Sigmoid colon (tissue), 7 donors: Measurements from ENCODE around the gene CAND1. TPM values are rescaled to one million over a fixed set of nuclear protein-coding genes. Genes with fewer than 3 reads are reported as not detected.

ENCODE experiments used
- DNase-seq: peaks from one replicate; pipeline ENCODE4 v3.0.0-alpha.2; 2019
- H3K27ac ChIP-seq, 4 donors: fragments of 200-600 bp; sonication (generic); one replicate each; pipeline ENCODE4 v1.5.1; 2016 to 2019; ENCODE audit warnings: mild to moderate bottlenecking in 1 of 4
- H3K27me3 ChIP-seq, 3 donors: fragments of 200-600 bp; sonication (generic); one replicate each; pipeline ENCODE4 v1.5.1; 2019; ENCODE audit warnings: mild to moderate bottlenecking in 1 of 3
- H3K36me3 ChIP-seq, 4 donors: fragments of 200-600 bp; sonication (generic); one replicate each; pipeline ENCODE4 v1.5.1; 2016 to 2019
- H3K4me1 ChIP-seq, 4 donors: fragments of 200-600 bp; sonication (generic); one replicate each; pipeline ENCODE4 v1.5.1; 2017 to 2019
- H3K4me3 ChIP-seq, 4 donors: fragments of 200-600 bp; sonication (generic); one replicate each; pipeline ENCODE4 v1.5.1; 2017 to 2019; ENCODE audit warnings: mild to moderate bottlenecking in 2 of 4, moderate library complexity in 1 of 4
- H3K9me3 ChIP-seq, 4 donors: fragments of 200-600 bp in 3 of 4; sonication (generic) in 3 of 4; one replicate each; pipeline versions ENCODE4 v1.5.1 to v1.6.1; 2013 to 2019
- CTCF ChIP-seq, 4 experiments: fragments of 450-650 bp in 3 of 4; fragments of 200-600 bp in 1 of 4; IDR thresholded peaks; one replicate each; pipeline ENCODE4 v1.5.1; 2016 to 2019; ENCODE audit warnings: antibody characterized with exemption in 4 of 4, mild to moderate bottlenecking in 3 of 4, moderate library complexity in 2 of 4
- EP300 ChIP-seq, 4 donors: sonication (generic); formaldehyde crosslinking; IDR thresholded peaks; one replicate each; pipeline ENCODE4 v1.6.1; 2017; ENCODE audit warnings: antibody characterized with exemption in 4 of 4
- POLR2A ChIP-seq, 2 donors: fragments of 450-650 bp; IDR thresholded peaks; one replicate each; pipeline ENCODE4 v1.6.1; 2016; ENCODE audit warnings: antibody characterized with exemption in 2 of 2, mild to moderate bottlenecking in 2 of 2, moderate library complexity in 2 of 2
- POLR2AphosphoS5 ChIP-seq, 4 donors: sonication (generic); formaldehyde crosslinking; IDR thresholded peaks; one replicate each; pipeline ENCODE4 v1.6.1; 2017; ENCODE audit warnings: antibody characterized with exemption in 4 of 4
- WGBS, 2 donors: extraction: QIAGEN DNeasy Blood & Tissue Kit; methylation state at CpG; one replicate each; pipeline ENCODE4 v1.1.7; 2013; 5-methylcytosine and 5-hydroxymethylcytosine counted together
- intact Hi-C: fragments of 100-400 bp; cut with DNase I; formaldehyde crosslinking; loops from one replicate; pipeline ENCODE4 v1.15.1; 2023
- polyA plus RNA-seq, 3 donors: library from polyadenylated mRNA; stranded (reverse); fragments of 200-250 nt; gene quantifications; one replicate each; pipeline ENCODE4 v1.2.3, GENCODE V29; 2013
- total RNA-seq, 4 donors: library from RNA; depleted of rRNA; stranded (reverse); fragments of >200 nt; gene quantifications; one replicate each; pipeline ENCODE4 v1.1.0, GENCODE V29; 2016
- donor health status: healthy with polysubstance abuse.
- donor health status: Bipolar disorder and iron deficiency.
- donor health status: healthy.

The CAND1 gene
- total and polyA plus RNA-seq, 7 donors: 10.2 to 86.5 (median 63.0) TPM

DNA sequence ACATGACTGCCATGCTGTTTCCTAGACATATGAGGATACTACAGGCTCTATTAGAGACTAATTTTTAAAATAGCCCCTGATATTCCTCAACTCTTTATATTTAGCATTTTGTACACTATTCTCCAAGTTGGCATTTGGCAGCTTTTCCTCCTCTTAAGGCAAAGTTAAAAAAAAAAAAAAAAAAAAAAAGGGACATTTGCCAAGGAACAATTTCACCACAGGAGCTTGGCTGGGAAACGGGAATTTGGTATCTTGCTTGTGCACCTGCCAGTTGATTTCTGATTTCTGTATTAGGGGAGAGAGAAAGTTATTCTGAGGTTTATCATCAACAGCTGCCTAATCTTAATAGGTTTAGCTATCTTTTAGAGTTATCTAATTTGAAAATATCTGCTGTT lies 87.2 kb downstream of the CAND1 start:
- WGBS, 2 donors: 20 to 72% methylated on average over 1 of the region's 1 CpG
- Histone ChIP-seq H3K4me1 (peaks cover 0 to 41% (median 2%) of the 10 kb centered on the region in 4 donors), H3K36me3 (no peaks in the 10 kb centered on the region), H3K27me3 (no peaks in the 10 kb centered on the region), H3K9me3 (no peaks in the 10 kb centered on the region), H3K27ac (peak overlapping the region in 1 of 4 donors; percentile 42), H3K4me3 (no peak overlapping the region)
- TF ChIP-seq EP300 (IDR thresholded peaks at IDR 0.05) (no peak), CTCF (IDR thresholded peaks at IDR 0.05) (no peak), POLR2AphosphoS5 (IDR thresholded peaks at IDR 0.05) (no peak), POLR2A (IDR thresholded peaks at IDR 0.05) (no peak)
- intact Hi-C loops: loop anchor here (1.0 to 10.0 kb wide), 4 partner anchors 84 to 688 kb away; partner anchors contain the start of gene DYRK2
- no peak for DNase-seq

DNA sequence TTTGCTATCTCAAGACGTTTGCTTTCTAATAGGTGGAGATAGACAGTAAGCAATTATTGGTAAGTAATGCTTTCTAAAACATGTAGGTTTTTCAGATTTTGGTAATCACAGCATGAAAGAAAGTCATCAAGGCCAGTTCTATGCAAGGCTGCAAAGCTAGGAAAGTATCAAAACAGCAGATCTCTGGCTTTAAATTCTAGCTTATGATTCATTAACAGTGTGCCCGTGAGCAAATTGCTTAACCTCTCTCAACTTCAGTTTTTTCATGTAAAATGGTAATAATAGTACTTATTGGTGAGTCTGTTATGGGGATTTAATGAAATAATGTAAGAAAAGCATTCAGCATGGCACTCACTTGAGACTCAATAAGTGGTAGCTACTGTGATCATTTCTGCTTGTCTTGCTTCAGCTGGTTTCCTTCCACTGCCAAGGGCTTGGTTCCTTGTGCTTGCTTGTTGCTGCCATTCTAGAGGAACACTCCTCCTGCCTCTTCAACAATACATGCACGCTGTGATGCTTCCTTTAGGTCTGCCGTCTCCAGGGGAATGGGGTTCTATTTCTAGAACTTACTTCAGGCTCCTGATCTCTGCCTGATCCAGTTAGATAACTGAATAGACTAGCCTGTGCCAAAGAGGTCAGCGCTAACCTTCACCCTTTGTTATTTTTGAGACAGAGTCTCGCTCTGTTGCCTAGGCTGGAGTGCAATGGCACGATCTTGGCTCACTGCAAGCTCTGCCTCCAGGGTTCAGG lies 88.4 kb downstream of the CAND1 start:
- H3K27me3 ChIP-seq: no peaks in the 10 kb centered on the region
- WGBS, 2 donors: 86 to 91% methylated on average over 7 of the region's 7 CpGs
- H3K9me3 ChIP-seq: no peaks in the 10 kb centered on the region
- no peak overlapping the region for H3K4me3 ChIP-seq
- intact Hi-C loops: loop anchor here (2.0 to 10.0 kb wide), 3 partner anchors 83 to 687 kb away; partner anchors contain the start of gene DYRK2
- DNase-seq: no peak
- H3K4me1 ChIP-seq: peaks cover 0 to 41% (median 2%) of the 10 kb centered on the region in 4 donors
- no peak overlapping the region for H3K27ac ChIP-seq
- TF ChIP-seq CTCF (IDR thresholded peaks at IDR 0.05) (no peak), POLR2AphosphoS5 (IDR thresholded peaks at IDR 0.05) (no peak), POLR2A (IDR thresholded peaks at IDR 0.05) (no peak), EP300 (IDR thresholded peaks at IDR 0.05) (no peak)
- H3K36me3 ChIP-seq: no peaks in the 10 kb centered on the region

DNA sequence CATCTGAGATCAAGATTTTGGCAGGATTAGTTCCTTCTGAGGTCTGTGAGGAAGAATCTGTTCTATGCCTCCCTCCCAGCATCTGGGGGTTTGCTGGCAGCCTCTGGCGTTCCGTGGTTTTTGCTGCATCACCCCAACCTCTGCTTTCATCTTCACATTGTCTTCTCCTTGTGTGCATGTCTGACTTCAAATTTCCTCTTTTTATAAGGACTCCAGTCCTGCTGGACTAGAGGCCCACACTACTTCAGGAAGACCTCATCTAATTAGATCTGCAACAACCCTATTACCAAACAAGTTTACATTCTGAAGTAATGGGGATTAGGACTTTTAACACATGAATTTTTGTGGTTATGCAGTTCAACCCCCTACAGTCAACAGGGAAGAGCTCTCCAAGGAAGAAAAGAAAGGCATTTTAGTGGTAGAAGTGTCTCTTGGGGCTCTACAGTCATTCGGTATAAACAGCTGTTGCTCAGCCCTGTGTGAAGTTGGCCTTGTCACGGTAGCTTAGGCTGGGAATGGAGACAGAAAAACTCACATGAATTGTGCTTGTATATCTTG lies 89.7 kb downstream of the CAND1 start:
- intact Hi-C loops: loop anchor here (5.0 to 10.0 kb wide), 2 partner anchors 288 to 686 kb away; partner anchors contain the start of gene DYRK2
- Histone ChIP-seq H3K9me3 (no peaks in the 10 kb centered on the region), H3K27ac (no peak overlapping the region), H3K27me3 (no peaks in the 10 kb centered on the region), H3K4me3 (no peak overlapping the region), H3K36me3 (no peaks in the 10 kb centered on the region), H3K4me1 (peaks cover 0 to 41% (median 2%) of the 10 kb centered on the region in 4 donors)
- no peak for TF ChIP-seq POLR2AphosphoS5 (IDR thresholded peaks at IDR 0.05)
- TF ChIP-seq EP300 (IDR thresholded peaks at IDR 0.05): no peak
- no peak for TF ChIP-seq POLR2A (IDR thresholded peaks at IDR 0.05)
- TF ChIP-seq CTCF (IDR thresholded peaks at IDR 0.05): no peak
- WGBS, 2 donors: 51 to 74% methylated on average over 4 of the region's 4 CpGs
- no peak for DNase-seq

GRCh38 chr12:67362526-67362925 lies 93.4 kb downstream of the CAND1 start:
- intact Hi-C loops: no loop called here
- H3K4me1 ChIP-seq: peaks cover 0 to 15% (median 0%) of the 10 kb centered on the region in 4 donors
- H3K27ac ChIP-seq: no peak overlapping the region
- H3K36me3 ChIP-seq: no peaks in the 10 kb centered on the region
- 72 to 81% methylated on average over 6 of the region's 6 CpGs for WGBS, 2 donors
- no peak overlapping the region for H3K4me3 ChIP-seq
- H3K27me3 ChIP-seq: no peaks in the 10 kb centered on the region
- H3K9me3 ChIP-seq: no peaks in the 10 kb centered on the region
- DNase-seq: no peak
- no peak for TF ChIP-seq POLR2A (IDR thresholded peaks at IDR 0.05)
- TF ChIP-seq POLR2AphosphoS5 (IDR thresholded peaks at IDR 0.05): no peak
- no peak for TF ChIP-seq CTCF (IDR thresholded peaks at IDR 0.05)
- no peak for TF ChIP-seq EP300 (IDR thresholded peaks at IDR 0.05)
